GM23248 (cell line): ENCODE data around the gene PGA3. TPM values are rescaled to one million over a fixed set of nuclear protein-coding genes. Genes with fewer than 3 reads are reported as not detected.
"Not testable (repeated sequence)": the region's sequence is repeated elsewhere in the genome, so short reads cannot be mapped to it uniquely, and the experiment has no call there.

Source experiments
- DNase-seq: peaks from one replicate; pipeline ENCODE4 v3.0.0-alpha.2; 2015
- H2AFZ ChIP-seq: fragments of 200-600 bp; sonication (generic); 2 replicates; pipeline ENCODE4 v1.6.1; 2016; ENCODE audit warnings: antibody characterized with exemption
- H3F3A ChIP-seq: fragments of 200-600 bp; sonication (generic); 2 replicates; pipeline ENCODE4 v1.6.1; 2016; ENCODE audit warnings: mild to moderate bottlenecking, antibody characterized with exemption, mixed run types; ENCODE audit not compliant: insufficient read depth
- H3K27ac ChIP-seq: fragments of 200-600 bp; sonication (generic); 2 replicates; pipeline ENCODE4 v1.5.1; 2016; ENCODE audit warnings: mild to moderate bottlenecking
- H3K27me3 ChIP-seq: fragments of 200-600 bp; sonication (generic); replicated peaks from 2 replicates; pipeline ENCODE4 v1.6.1; 2016; ENCODE audit warnings: mild to moderate bottlenecking; ENCODE audit not compliant: insufficient read depth
- H3K36me3 ChIP-seq: fragments of 200-600 bp; sonication (generic); 2 replicates; pipeline ENCODE4 v1.6.1; 2016; ENCODE audit warnings: low read depth, mild to moderate bottlenecking
- H3K4me1 ChIP-seq: fragments of 200-600 bp; sonication (generic); 2 replicates; pipeline ENCODE4 v1.6.1; 2016; ENCODE audit warnings: mild to moderate bottlenecking; ENCODE audit not compliant: insufficient read depth
- H3K4me2 ChIP-seq: fragments of 200-600 bp; sonication (generic); one replicate; pipeline ENCODE4 v1.6.1; 2016; ENCODE audit warnings: mild to moderate bottlenecking; ENCODE audit not compliant: unreplicated experiment
- H3K4me3 ChIP-seq: fragments of 200-600 bp; sonication (generic); 2 replicates; pipeline ENCODE4 v1.5.1; 2016; ENCODE audit warnings: mild to moderate bottlenecking
- H3K79me2 ChIP-seq: fragments of 200-600 bp; sonication (generic); 2 replicates; pipeline ENCODE4 v1.6.1; 2016; ENCODE audit warnings: mild to moderate bottlenecking; ENCODE audit not compliant: insufficient read depth
- H3K9ac ChIP-seq: fragments of 200-600 bp; sonication (generic); 2 replicates; pipeline ENCODE4 v1.6.1; 2016; ENCODE audit warnings: mild to moderate bottlenecking
- H3K9me2 ChIP-seq: fragments of 200-600 bp; sonication (generic); 2 replicates; pipeline ENCODE4 v1.6.1; 2016; ENCODE audit warnings: mixed run types, mild to moderate bottlenecking, moderate library complexity; ENCODE audit not compliant: insufficient read depth
- H3K9me3 ChIP-seq: fragments of 200-600 bp; sonication (generic); one replicate; pipeline ENCODE4 v1.6.1; 2017; ENCODE audit warnings: low read depth
- H4K20me1 ChIP-seq: fragments of 200-600 bp; sonication (generic); 2 replicates; pipeline ENCODE4 v1.6.0; 2016; ENCODE audit not compliant: insufficient read depth
- EZH2 ChIP-seq: fragments of 200-600 bp; sonication (generic); IDR thresholded peaks from 2 replicates; pipeline ENCODE4 v1.6.1; 2018; ENCODE audit warnings: antibody characterized with exemption, mild to moderate bottlenecking; ENCODE audit not compliant: insufficient read depth, poor library complexity, severe bottlenecking
- EZH2phosphoT487 ChIP-seq: fragments of 200-600 bp; sonication (generic); IDR thresholded peaks from 2 replicates; pipeline ENCODE4 v1.6.1; 2018; ENCODE audit warnings: antibody characterized with exemption, moderate library complexity, mild to moderate bottlenecking, low read depth; ENCODE audit not compliant: insufficient read depth
- WGBS, 2 experiments: methylation state at CpG; one replicate each; pipeline ENCODE4 v1.1.6; 2015 to 2017; ENCODE audit warnings: low lambda C conversion rate in 2 of 2, low coverage in 1 of 2; ENCODE audit errors: missing lambda C conversion rate in 2 of 2; 5-methylcytosine and 5-hydroxymethylcytosine counted together
- in situ Hi-C: fragments of 300-500 bp; cut with MboI; formaldehyde crosslinking; loops from 2 replicates; pipeline ENCODE4 v1.15.0; 2020
- polyA plus RNA-seq: library from polyadenylated mRNA; unstranded; fragments of >200 nt; fragmentation: Nextera tagmentation; extraction: Ambion mirVana; gene quantifications from 2 replicates; pipeline ENCODE4 v1.2.1, GENCODE V29; 2016
- total RNA-seq: library from RNA; depleted of rRNA; stranded (reverse); fragments of >200 nt; shearing (Covaris generic); gene quantifications from 2 replicates; pipeline ENCODE4 v1.2.3, GENCODE V29; 2014; rRNA removed

The PGA3 gene
- total RNA-seq (not detected in 2 replicates), polyA plus RNA-seq (0.29 TPM in 1 of 2 replicates, not detected in the other)

DNA sequence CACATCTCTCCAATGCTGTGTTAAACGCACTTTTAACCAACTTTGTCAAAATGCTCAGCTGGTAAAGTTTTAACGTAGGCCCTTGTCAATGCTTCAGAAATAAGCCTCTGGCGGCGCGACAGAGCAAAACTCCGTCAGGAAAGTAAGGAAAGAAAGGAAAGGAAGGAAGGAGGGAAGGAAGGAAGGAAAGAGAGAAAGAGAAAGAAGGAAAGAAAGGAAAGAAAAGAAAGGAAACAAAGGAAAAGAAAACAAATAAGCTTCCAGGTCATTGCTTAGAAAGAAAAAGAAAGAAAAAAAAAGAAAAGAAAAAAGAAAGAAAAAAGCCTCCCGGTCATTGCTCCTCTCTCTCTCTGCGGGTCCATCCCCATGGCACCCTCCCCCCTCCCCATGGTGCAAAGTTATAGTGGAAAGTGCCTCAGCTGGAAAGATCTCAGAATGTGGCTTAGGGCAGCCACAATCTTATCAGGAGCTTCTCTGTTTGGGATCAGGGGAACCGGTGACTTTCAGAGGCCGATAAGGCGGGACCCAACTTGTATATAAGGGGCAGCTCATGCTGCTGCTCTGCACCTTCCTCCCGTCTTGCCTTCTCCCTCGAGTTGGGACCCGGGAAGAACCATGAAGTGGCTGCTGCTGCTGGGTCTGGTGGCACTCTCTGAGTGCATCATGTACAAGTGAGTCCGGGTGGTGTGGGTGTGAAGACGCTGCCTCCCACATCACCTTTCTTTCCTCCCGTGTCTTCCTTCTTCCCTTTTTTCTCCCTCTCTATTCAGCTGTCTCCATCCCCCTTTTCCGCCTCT, at the start of gene PGA3:
Gene PGA3, plus strand, starts transcription at position 566 of the 797 bp plus-strand sequence. Its CDS starts 50 bp downstream, at position 616.
- peaks cover 15% of the 10 kb centered on the region for H3K27me3 ChIP-seq
- WGBS, 2 experiments, result 58 to 66% methylated on average over 17 to 18 of the region's 18 CpGs
- H3K4me3 ChIP-seq, H2AFZ ChIP-seq, H3K9me3 ChIP-seq, H3K27ac ChIP-seq, in situ Hi-C loops, DNase-seq, H3K79me2 ChIP-seq, H3F3A ChIP-seq, H3K4me2 ChIP-seq, H4K20me1 ChIP-seq, H3K9me2 ChIP-seq, H3K9ac ChIP-seq, H3K4me1 ChIP-seq, H3K36me3 ChIP-seq: not testable (repeated sequence)

DNA sequence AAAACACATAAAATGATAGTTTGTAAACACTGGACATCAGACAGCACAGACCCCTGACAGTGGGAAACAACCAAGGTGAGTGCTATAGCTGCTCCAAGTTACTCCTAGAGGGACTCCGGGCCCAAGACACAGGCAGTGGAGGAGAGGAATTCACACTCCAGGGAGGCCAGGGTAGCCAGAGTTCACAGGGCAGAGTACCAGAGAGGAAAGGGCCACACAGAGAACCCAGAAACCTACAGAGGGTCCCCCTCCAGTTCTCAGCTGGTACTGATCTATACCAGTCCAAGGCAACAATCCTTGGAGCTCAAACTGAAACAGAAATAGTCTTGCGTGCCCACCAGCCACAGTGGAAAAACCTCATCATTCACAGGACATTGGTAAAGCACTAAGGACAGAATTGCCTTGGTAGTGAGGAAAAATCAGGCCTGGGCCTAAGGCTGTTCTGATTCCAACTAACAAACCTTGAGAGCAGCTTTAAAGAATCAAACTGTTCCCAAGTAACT, 49.7 kb upstream of the PGA3 start:
- H3K4me3 ChIP-seq, result peak overlapping the region; percentile 58
- no peaks in the 10 kb centered on the region for H3K36me3 ChIP-seq
- TF ChIP-seq EZH2, result no peak
- TF ChIP-seq EZH2phosphoT487, result no peak

DNA sequence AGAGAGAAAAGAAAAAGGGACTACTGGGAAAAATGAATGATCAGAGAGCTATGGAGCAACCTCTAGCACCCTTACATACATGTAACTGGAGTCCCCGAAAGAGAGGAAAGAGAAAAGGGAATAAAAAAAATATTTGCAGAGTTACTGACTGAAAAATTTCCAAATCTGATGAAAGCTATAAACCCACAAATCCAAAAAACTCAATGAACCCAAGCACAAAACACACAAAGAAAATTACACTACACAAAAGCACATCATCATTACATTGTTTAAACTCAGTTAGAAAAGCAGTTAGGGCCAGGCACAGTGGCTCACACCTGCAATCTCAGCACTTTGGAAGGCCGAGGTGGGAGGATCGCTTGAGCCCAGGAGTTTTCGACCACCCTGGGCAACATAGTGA, 48.8 kb upstream of the PGA3 start:
- Histone ChIP-seq H3K79me2 (peaks cover 85% of the 10 kb centered on the region), H3K9me3 (no peaks in the 10 kb centered on the region), H3K9me2 (no peaks in the 10 kb centered on the region), H3K4me3 (no peak overlapping the region), H3K4me2 (no peak overlapping the region), H3K27me3 (no peaks in the 10 kb centered on the region), H3K36me3 (no peaks in the 10 kb centered on the region), H3K9ac (0 out of 2 replicates have a peak overlapping the region, but pooled peaks have one; percentile 75), H3K4me1 (peaks cover 33% of the 10 kb centered on the region), H3K27ac (peak overlapping the region; percentile 87; the same call in 1 of the 2 replicates), H2AFZ (no peak overlapping the region), H4K20me1 (no peaks in the 10 kb centered on the region), H3F3A (peaks cover 31% of the 10 kb centered on the region)
- WGBS, 2 experiments, result 95 to 98% methylated on average over 4 of the region's 4 CpGs
- no peak for TF ChIP-seq EZH2phosphoT487
- TF ChIP-seq EZH2, result no peak
- in situ Hi-C loops, result no loop called here
- no peak for DNase-seq

More for the DNA sequence above, 49.7 kb upstream of the PGA3 start:
- WGBS, 2 experiments, result 27 to 40% methylated on average over 2 of the region's 2 CpGs
- Histone ChIP-seq H2AFZ (peak overlapping the region; percentile 45), H3K27me3 (no peaks in the 10 kb centered on the region), H3K27ac (peak overlapping the region; percentile 87), H3K4me1 (peaks cover 24% of the 10 kb centered on the region), H3K79me2 (peaks cover 91% of the 10 kb centered on the region), H3F3A (peaks cover 28% of the 10 kb centered on the region), H3K9me2 (no peaks in the 10 kb centered on the region), H3K9ac (peak overlapping the region; percentile 75), H4K20me1 (no peaks in the 10 kb centered on the region), H3K9me3 (no peaks in the 10 kb centered on the region), H3K4me2 (peak overlapping the region; percentile 66)
- peak; percentile 80 for DNase-seq
- in situ Hi-C loops, result no loop called here

DNA sequence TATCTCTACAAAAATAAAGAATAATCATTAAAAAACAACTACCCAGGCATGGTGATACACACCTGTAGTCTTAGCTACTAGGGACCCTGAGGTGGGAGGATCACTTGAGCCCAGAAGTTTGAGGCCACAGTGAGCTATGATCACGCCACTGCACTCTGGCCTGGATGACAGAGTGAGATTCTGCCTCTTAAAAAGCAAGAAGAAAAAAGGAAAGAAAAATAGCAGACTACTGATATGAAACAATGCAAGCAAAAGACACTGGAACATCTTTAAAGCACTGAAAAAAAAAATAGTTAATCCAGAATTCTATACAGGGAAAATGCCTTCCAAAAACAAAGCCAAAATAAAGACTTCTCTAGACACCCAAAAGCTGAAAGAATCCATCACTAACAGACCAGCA, 48.0 kb upstream of the PGA3 start:
- no peaks in the 10 kb centered on the region for H4K20me1 ChIP-seq
- DNase-seq, result no peak
- no peaks in the 10 kb centered on the region for H3K9me2 ChIP-seq
- peaks cover 36% of the 10 kb centered on the region for H3F3A ChIP-seq
- no peaks in the 10 kb centered on the region for H3K27me3 ChIP-seq
- H3K27ac ChIP-seq, result no peak overlapping the region
- no peak overlapping the region for H2AFZ ChIP-seq
- WGBS, 2 experiments, result 91 to 93% methylated on average over 1 of the region's 1 CpG
- peaks cover 77% of the 10 kb centered on the region for H3K79me2 ChIP-seq
- H3K9ac ChIP-seq, result no peak overlapping the region
- H3K4me2 ChIP-seq, result no peak overlapping the region
- TF ChIP-seq EZH2, result no peak
- TF ChIP-seq EZH2phosphoT487, result no peak
- H3K4me1 ChIP-seq, result peaks cover 36% of the 10 kb centered on the region
- in situ Hi-C loops, result no loop called here
- H3K36me3 ChIP-seq, result no peaks in the 10 kb centered on the region
- H3K9me3 ChIP-seq, result no peaks in the 10 kb centered on the region
- H3K4me3 ChIP-seq, result no peak overlapping the region
